ENCODE measurements around the gene STAP1. TPM values are rescaled to one million over a fixed set of nuclear protein-coding genes. Genes with fewer than 3 reads are reported as not detected.

The STAP1 gene
- total RNA-seq, 1 experiment from 2014 or later = not detected

DNA sequence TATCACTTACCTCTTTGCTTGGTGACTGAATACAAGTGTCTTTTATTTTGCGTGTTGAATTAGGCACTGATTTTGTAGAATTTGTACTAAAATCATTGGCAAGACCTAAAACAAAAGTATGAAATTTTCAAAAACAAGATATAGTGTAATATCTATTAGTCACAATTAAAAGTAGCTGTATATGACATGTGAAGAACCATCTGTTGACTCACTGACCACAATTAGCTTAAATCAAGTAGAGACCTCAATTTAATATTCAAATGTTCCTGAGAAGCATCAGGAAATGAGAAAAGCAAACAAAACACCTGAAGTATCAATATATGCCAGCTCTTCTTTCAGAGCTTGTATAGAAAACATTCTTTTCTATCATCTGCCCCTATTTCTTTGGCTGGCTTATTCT lies 18.7 kb upstream of the STAP1 start:
- H3T11ph ChIP-seq (ENCODE audit: low read length) = no peak overlapping the region
- Mint-ChIP-seq H3K27ac (no peak overlapping the region), H3K9me3 (no peaks in the 10 kb centered on the region), H3K27me3 (ENCODE audit: low read depth) (no peaks in the 10 kb centered on the region), H3K36me3 (ENCODE audit: insufficient read depth in 1 of 3, low read depth in 3 of 3) (peaks cover 13 to 64% (median 46%) of the 10 kb centered on the region in 3 experiments; a peak in 5 of 7 replicates), H3K4me1 (peaks cover 8 to 10% of the 10 kb centered on the region in 2 experiments), H3K4me3 (no peak overlapping the region)
- H4K5ac ChIP-seq (ENCODE audit: insufficient read length, low read depth, low read length) = no peak overlapping the region
- no peak overlapping the region for H2BK5ac ChIP-seq (ENCODE audit: insufficient read length, low read length)
- no peak overlapping the region for H2BK20ac ChIP-seq (ENCODE audit: low read depth, low read length, poor library complexity, severe bottlenecking)
- no peaks in the 10 kb centered on the region for H3K9me3 ChIP-seq (ENCODE audit: control insufficient read depth, low read depth, low read length)
- H3K23me2 ChIP-seq (ENCODE audit: insufficient read length, low read depth, low read length, poor library complexity, severe bottlenecking) = peaks cover 3% of the 10 kb centered on the region
- no peak overlapping the region for H2AK5ac ChIP-seq (ENCODE audit: insufficient read length, low read length)
- WGBS (ENCODE audit: extremely low coverage, insufficient read length, low lambda C conversion rate) = no CpG with 5 or more reads among the region's 1 CpG
- no peaks in the 10 kb centered on the region for H3K27me3 ChIP-seq (ENCODE audit: insufficient read depth, low read length)
- no peaks in the 10 kb centered on the region; the same call in 1 of the 2 replicates for H3K79me2 ChIP-seq (ENCODE audit: insufficient read depth, low read length)
- no peaks in the 10 kb centered on the region for H3K79me1 ChIP-seq (ENCODE audit: insufficient read depth, low read depth, low read length, poor library complexity, severe bottlenecking)
- no peak overlapping the region for H3K9ac ChIP-seq (ENCODE audit: extremely low read depth, insufficient read length, low read length)
- no peak overlapping the region for H2BK15ac ChIP-seq (ENCODE audit: low read depth, low read length)
- no peak overlapping the region for H3K27ac ChIP-seq (ENCODE audit: insufficient read length, low read depth, low read length)
- no peak overlapping the region for H3K4me2 ChIP-seq (ENCODE audit: insufficient read depth, insufficient read length, low read length)
- H3K4me1 ChIP-seq (ENCODE audit: insufficient read depth, low read length) = no peaks in the 10 kb centered on the region
- TF ChIP-seq, protein P1, sequence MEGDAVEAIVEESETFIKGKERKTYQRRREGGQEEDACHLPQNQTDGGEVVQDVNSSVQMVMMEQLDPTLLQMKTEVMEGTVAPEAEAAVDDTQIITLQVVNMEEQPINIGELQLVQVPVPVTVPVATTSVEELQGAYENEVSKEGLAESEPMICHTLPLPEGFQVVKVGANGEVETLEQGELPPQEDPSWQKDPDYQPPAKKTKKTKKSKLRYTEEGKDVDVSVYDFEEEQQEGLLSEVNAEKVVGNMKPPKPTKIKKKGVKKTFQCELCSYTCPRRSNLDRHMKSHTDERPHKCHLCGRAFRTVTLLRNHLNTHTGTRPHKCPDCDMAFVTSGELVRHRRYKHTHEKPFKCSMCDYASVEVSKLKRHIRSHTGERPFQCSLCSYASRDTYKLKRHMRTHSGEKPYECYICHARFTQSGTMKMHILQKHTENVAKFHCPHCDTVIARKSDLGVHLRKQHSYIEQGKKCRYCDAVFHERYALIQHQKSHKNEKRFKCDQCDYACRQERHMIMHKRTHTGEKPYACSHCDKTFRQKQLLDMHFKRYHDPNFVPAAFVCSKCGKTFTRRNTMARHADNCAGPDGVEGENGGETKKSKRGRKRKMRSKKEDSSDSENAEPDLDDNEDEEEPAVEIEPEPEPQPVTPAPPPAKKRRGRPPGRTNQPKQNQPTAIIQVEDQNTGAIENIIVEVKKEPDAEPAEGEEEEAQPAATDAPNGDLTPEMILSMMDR (conservative IDR thresholded peaks at IDR 0.05) = no peak
- no peak overlapping the region for H3K4ac ChIP-seq (ENCODE audit: low read depth, low read length)
- no peak overlapping the region for H4K8ac ChIP-seq (replicated peaks; ENCODE audit: insufficient read length, low read depth, low read length)
- H2BK12ac ChIP-seq (ENCODE audit: insufficient read length, low read depth, low read length) = no peak overlapping the region
- H3K18ac ChIP-seq (ENCODE audit: insufficient read length, low read depth, low read length) = no peak overlapping the region
- H4K20me1 ChIP-seq (ENCODE audit: control insufficient read depth, insufficient read depth, insufficient read length) = no peaks in the 10 kb centered on the region
- DNase-seq = no peak
- no peak overlapping the region for H2AFZ ChIP-seq (ENCODE audit: low read length)
- H4K91ac ChIP-seq (ENCODE audit: insufficient read length, low read depth, low read length) = no peak overlapping the region
- H3K23ac ChIP-seq (ENCODE audit: insufficient read length, low read depth, low read length) = no peak overlapping the region
- H2BK120ac ChIP-seq (ENCODE audit: low read depth, low read length, poor library complexity, severe bottlenecking) = no peak overlapping the region
- no peak overlapping the region for H3K56ac ChIP-seq (ENCODE audit: insufficient read length, low read depth, low read length)
- no peak overlapping the region for H3K14ac ChIP-seq (ENCODE audit: insufficient read depth, low read length)
